Activated CD8-positive, alpha-beta memory T cell treated with anti-CD3 and anti-CD28 coated beads for 4 hours (primary cell): ENCODE data around the gene TTBK1.

Experiments
- DNase-seq, 2 donors: peaks; one replicate each; pipeline ENCODE4 v3.0.0-alpha.2; 2020; ENCODE audit warnings: low read depth in 2 of 2

Gene TTBK1

DNA sequence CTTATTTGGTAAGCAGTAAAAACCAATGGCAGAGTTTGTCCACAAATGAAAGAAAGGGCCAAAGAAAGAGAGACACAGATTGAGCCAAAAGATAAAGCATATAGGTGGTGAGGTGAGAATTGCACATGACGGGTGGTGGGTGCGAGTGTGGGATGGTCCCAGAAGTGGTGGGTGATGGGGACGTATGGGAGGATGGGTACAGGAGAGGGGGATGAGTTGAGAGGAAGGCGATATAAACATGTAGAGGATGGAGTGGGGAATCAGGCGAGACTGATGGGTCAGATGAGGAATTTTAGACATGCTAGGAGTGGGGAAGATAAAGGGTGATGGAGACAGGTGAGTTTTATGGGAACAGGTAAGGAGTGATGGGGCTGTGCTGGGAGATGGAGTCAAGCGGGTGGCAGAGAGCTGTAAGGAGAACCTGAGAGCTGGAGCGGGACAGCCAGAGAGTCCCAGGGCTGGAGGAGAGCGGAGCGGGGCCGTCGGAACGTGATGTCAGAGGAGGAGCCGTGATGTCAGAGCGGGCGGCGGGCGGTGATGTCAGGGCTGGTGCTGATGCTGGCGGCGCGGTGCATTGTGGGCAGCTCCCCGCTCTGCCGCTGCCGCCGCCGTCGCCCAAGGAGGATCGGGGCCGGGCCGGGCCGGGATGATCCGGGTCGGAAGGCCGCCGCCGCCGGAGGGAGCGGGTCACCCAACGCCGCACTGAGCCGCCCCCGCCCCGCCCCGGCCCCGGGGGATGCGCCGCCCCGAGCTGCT lies at the start of gene TTBK1:
TTBK1 (plus strand) TSS at position 574 of the 756 bp plus-strand sequence. CDS start 3,180 bp downstream, outside the sequence.
- no peak for DNase-seq

DNA sequence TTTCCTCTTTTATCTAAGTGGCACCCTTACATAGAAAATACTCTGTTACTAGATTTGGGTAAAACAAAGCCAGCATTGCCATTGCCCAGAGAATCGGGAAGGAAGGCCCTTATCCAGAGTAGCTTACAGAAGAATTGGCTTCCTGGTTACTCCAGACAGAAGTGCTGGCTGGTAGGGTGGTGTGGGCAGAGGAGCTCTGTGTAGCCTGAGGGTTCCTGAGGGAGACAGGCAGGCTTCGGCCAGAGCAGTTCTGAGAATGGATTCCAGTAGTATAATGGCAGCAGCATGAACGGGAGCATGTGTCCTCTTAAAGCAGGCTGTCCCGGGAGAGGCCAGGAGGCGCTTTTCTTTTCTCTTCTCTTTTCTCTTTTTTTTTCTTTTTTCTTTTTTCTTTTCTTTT lies 49.4 kb upstream of the TTBK1 start:
- no peak for DNase-seq

DNA sequence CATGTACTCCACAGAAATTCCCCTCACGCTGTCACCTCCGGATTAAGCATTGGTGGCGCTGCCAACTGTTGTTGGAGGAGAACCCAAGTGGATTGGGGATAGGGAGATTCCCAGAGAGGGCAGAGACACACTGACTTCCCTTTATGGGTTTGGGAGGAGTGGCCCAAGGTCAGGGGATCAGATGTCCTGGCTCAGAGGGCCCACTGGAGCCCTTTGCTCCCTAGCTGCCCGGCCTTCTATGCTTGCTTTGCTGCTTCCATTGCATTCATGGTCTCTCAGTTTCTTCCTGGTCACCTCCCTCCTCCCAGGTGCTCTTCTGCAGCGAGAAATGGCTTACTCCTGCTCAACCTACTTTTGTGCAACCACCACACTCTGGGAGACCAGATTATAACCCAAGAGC lies 46.9 kb upstream of the TTBK1 start:
- DNase-seq: no peak

GRCh38 chr6:43199912-43200311 lies 43.4 kb upstream of the TTBK1 start:
- no peak for DNase-seq

- DNase-seq: no peak
These were observed 42.7 kb upstream of the TTBK1 start for GRCh38 chr6:43200541-43200940.

- DNase-seq: no peak
These were observed 40.8 kb upstream of the TTBK1 start for GRCh38 chr6:43202451-43202850.

GRCh38 chr6:43203029-43203717 lies 40.1 kb upstream of the TTBK1 start:
- DNase-seq: no peak

DNA sequence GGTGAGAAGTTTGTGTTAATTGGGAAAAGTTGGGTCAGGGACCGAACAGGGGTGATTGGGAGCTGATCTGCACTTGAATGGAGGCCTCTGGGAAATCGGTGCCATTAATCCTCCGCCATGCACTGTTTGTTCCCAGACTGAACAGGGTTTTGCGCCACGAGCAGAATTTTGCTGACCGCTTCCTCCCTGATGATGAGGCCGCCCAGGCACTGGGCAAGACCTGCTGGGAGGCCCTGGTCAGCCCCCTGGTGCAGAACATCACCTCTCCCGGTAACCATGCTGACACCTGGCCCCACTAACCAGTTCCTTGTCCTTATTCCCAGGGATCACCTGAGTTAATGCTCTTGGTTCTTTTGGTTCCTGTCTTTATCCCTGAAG lies 39.6 kb upstream of the TTBK1 start:
- DNase-seq: no peak

GRCh38 chr6:43204271-43205105 lies 38.8 kb upstream of the TTBK1 start:
- DNase-seq: no peak

DNA sequence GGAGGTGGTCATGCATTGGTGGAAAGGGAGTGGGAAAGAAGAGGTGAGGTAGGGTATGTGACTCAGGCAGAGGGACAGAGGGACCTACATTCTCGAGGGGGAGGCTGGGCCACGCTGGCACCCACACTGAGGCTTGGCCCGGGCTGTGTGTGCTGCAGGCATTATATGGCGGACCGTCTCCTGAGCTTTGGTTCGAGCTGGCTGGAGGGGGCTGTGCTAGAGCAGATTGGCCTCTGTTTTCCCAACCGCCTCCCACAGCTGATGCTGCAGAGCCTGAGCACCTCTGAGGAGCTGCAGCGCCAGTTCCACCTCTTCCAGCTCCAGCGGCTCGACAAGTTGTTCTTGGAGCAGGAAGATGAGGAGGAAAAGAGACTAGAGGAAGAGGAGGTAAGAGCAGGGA lies 37.4 kb upstream of the TTBK1 start:
- no peak for DNase-seq

DNA sequence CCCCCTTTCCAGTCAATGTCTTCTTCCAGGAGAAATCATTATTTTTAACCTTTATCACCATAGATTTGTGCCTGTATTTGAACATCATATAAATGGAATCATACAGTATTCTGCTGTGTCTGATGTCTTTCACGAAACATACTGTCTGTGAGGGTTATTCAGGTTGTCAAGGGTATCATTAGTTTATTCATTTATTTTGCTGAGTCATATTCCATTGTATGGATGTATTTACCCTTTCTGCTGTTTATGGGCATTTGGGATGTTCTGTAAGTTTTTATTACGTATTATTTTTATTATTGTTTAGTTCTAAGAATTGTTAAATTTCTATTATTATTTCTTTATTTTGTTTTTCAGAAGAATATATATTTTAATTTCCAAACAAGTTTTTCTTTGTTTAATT lies 36.0 kb upstream of the TTBK1 start:
- no peak for DNase-seq

GRCh38 chr6:43211955-43212354 lies 31.3 kb upstream of the TTBK1 start:
- DNase-seq: no peak

GRCh38 chr6:43213431-43213830 lies 29.9 kb upstream of the TTBK1 start:
- no peak for DNase-seq

GRCh38 chr6:43215066-43215465 lies 28.2 kb upstream of the TTBK1 start:
- no peak for DNase-seq

- no peak for DNase-seq
These were observed 27.1 kb upstream of the TTBK1 start for GRCh38 chr6:43216200-43216599.

- DNase-seq: no peak
These were observed 25.9 kb upstream of the TTBK1 start for GRCh38 chr6:43217351-43217750.

- no peak for DNase-seq
These were observed 24.2 kb upstream of the TTBK1 start for GRCh38 chr6:43219119-43219518.

DNA sequence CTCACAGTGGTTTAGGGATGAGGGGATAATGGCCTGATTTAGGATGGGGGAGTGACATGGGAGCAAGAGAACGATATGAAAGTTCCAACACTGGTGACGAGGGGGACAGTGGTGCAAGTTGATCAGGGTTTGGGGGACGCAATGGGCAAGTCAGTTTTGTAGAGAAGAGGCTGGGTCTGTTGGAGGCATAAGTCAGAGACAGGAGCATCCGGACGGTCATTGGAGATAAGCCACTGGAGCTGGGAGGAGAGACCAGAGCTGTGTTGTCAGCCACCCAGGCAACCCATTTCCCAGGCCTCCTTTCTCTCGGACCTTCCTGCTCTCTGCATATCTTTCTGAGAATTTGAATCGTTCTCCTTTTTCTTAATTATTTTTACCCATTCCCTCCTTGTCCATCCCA lies 23.5 kb upstream of the TTBK1 start:
- DNase-seq: no peak

DNA sequence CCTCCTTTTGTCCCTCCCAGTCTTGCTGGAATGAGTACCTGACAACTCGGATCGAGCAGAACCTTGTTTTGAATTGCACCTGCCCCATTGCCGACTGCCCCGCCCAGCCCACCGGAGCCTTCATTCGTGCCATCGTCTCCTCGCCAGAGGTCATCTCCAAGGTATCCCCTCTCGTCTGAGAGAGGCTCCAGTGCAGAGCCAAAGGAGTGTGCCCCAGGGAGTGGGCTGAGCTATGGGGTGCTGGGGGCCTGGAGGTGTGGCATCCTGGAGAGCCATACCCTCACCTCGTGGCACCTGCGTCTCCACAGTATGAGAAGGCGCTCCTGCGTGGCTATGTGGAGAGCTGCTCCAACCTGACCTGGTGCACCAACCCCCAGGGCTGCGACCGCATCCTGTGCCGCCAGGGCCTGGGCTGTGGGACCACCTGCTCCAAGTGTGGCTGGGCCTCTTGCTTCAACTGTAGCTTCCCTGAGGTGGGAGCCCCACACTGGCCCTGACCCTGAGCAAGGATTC lies 22.8 kb upstream of the TTBK1 start:
- DNase-seq: no peak

DNA sequence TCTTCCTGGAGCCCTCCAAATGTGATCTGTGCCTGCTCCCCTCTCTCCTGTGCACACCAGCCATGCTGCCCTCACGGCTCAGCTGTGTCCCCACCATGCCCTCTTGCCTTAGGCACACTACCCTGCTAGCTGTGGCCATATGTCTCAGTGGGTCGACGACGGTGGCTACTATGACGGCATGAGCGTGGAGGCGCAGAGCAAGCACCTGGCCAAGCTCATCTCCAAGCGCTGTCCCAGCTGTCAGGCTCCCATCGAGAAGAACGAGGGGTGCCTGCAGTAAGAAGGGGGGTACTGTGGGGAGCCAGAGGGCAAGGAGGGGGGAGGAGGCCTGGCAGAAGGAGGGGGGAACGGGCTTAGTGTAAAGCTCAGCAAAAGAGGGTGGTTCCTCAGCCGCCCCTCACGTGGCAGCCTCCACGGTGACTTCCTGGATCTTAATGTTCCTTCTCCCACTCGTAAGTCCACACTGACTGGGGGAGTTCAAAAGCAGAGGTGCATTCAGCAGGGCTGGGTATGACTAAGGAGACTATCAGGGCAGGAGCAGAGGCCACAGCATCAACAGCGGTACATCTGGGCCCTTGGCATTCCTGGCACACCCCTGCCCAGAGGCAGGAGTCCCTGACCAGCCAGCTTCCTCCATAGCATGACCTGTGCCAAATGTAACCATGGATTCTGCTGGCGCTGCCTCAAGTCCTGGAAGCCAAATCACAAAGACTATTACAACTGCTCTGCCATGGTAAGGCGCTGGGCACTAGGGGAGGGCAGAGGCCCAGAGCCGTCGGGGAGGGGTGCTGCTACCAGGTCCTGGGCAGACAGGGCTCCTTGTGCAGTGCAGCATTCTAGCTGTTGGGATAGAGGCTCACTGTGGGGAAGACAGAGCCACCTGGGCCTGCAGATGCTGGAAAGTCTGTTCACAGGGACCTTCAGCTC lies 22.0 kb upstream of the TTBK1 start:
- no peak for DNase-seq

DNA sequence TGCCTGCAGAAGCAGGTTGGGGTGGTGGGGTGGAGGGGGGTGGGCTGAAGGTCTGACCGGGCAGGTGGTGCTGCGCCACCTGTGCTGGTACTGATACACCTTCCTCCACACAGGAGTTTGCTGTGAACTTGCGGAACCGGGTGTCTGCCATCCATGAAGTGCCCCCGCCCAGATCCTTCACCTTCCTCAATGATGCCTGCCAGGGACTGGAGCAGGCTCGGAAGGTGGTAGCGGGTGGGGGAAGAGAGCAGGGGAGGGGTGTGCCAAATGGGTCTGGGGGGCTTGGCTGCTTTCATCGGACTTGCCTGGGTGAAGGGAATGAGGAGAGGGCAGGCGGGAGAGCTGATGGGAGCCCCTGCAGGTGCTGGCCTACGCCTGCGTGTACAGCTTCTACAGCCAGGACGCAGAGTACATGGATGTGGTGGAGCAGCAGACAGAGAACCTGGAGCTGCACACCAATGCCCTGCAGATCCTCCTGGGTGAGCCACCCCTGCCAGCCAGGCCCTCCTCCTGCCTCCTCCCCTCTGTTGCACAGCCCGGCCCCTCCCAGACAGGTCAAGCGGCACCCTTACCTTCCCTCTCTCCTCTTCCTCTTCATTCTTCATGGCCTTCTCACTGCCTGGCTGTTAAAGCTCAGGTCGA lies 20.7 kb upstream of the TTBK1 start:
- DNase-seq: no peak
